HG03342 (cell line): ENCODE results near the gene TRIM27.
A peak's percentile ranks its signal among the peaks of the same experiment; 100 is the strongest.
"Not testable (repeated sequence)": the region's sequence is repeated elsewhere in the genome, so short reads cannot be mapped to it uniquely, and the experiment has no call there.

Source experiments
- ATAC-seq: cut with Tn5 transposase; IDR thresholded peaks from one replicate; pipeline ENCODE4 v1.9.1; 2021; ENCODE audit warnings: mild to moderate bottlenecking, moderate library complexity; ENCODE audit not compliant: unreplicated experiment

The TRIM27 gene

DNA sequence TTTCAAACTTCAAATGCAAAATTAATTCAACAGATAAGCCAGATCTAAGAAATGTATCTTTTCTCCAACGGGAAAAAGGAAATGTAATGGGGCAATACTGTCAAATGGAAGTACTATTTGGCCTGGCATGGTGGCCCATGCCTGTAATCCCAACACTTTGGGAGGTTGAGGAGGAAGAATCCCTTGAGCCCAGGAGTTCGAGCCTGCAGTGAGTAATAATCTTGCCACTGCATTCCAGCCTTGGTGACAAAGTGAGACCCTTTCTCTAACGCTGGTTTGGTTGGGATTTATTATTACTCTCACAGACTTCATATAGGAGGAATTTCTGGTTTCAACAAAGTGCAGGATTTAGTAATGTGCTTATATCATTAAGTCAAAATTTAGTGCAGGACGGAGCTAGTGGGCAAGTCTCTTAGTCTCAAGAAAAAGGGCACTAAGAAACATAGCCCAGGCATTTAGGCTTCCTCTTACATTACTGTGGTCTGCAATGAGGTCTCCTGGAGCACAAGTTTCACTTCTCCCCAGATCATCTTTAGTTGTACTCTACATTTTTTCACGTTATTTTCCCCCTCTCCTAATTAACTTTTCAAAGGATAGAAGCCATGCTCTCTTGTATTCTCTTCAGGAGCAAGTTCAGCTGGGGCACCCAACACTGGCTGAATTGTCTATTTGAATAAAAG is 23.1 kb downstream of the TRIM27 start:
- no peak for ATAC-seq

DNA sequence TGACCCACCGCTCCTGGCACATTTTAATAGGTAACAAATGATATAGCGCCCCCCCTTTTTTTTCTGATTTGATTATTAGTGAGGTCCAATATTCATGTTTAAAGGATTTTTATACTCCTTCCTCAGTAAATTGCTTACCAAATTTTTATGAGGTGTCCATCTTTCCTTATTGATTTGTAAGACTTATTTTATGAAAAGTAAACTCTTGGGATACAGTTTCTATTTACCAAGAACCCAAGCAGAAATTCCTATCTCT is 25.1 kb downstream of the TRIM27 start:
- ATAC-seq, result no peak

DNA sequence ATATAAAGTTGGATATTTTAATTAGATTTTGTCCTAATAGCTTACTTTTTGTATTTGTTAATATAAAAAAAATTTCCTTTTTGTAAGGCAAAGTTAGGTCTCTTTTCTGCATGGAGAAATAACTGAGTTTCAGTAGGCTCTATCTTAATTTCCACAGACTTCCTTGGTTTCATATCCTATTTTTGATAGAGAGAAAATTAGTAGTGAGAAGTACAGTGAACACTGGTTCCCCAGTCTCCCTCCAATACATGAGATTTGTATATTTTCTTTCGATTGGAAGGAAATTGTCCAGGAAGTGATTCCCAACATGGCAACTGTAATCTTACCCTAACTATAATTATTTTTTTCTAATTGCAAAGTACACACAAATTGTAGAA is 26.4 kb downstream of the TRIM27 start:
- no peak for ATAC-seq

DNA sequence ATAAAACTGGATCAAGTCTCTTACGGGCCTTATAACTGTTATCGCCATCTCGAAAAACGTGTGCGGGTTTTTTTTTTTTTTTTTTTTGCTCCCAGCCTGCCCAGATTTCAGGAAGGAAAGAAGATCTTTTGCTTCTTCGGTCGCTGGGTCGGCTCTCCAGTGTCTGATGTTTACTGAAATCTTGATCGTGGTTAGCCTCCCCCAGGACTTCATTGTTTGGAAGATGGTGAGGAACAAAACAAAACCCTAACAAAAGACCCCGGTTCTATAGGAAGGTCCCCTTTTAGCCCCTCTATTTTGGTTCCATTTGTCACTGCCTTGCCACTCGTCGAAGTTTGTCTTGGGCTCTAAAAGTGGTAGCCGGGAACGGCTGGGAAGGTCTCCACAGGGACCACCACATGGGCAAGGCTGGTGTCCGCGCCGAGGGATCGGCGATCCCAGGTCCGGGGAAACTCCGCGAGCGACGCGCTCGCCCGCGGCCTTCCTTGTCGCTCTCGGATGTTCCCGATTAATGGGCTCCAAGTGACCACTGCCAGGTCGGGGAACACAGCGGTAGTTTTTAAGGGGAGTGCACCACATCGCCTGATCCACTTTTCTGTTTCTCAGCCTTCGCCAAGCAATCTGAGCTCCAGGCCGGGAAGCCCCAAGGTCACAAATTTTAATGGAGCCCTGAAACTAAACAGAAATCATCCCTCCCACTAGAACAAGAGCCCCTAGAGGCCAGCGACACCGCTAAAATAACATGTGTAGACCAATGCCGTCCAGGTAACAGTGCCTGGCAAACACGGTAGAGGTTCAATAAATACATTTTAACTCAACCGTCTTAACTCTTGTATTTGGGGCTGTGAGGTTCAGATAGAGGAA is 27.0 kb downstream of the TRIM27 start:
- ATAC-seq, result no peak

GRCh38 chr6:28895131-28895812 is 28.5 kb downstream of the TRIM27 start:
- peak; percentile 74 for ATAC-seq

DNA sequence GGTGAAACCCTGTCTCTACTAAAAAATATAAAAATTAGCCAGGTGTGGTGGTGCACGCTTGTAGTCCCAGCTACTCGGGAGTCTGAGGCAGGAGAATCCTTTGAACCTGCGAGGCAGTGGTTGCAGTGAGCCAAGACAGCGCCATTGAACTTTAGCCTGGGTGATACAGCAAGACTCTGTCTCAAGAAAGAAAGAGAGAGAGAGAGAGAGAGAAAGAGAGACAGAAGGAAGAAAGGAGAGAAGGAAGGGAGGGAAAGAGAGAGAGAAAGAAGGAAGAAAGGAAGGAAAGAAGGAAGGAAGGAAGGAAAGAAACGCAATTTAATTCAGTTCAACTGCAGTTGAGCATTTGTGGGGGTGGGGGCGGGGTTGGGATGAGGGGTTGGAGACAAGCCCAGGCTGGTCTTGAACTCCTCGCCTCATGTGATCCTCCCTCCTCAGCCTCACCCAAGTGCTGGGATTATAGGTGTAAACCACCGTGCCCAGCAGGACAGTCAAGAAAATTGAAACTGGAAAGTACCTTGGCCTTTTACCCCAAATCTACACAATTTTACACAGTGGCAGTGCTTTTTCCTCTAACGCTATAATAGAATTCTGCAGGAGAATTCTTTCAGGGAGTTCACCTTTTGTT is 30.5 kb downstream of the TRIM27 start:
- no peak for ATAC-seq

DNA sequence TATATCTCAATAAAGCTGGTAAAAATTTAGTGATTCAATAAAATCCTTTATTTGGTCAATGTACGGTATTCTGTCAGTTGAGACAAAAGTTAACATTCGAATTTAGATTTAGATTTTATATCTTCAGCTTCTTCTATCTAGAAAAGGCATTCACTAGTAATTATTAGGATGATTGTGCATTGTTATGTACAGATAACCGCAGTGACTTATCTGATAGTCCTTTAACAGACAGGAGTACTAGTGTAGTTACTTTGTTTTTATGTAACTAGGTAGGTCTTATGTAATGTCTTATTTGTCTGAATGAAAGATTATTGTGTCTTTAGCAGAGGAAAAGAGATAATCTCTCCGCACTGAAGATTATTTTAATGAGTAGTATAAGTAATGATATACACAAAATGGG is 31.3 kb downstream of the TRIM27 start:
- ATAC-seq, result no peak

- no peak for ATAC-seq
Observed at GRCh38 chr6:28887796-28888496, 35.8 kb downstream of the TRIM27 start.

- no peak for ATAC-seq
Observed at GRCh38 chr6:28886079-28886439, 37.7 kb downstream of the TRIM27 start.

DNA sequence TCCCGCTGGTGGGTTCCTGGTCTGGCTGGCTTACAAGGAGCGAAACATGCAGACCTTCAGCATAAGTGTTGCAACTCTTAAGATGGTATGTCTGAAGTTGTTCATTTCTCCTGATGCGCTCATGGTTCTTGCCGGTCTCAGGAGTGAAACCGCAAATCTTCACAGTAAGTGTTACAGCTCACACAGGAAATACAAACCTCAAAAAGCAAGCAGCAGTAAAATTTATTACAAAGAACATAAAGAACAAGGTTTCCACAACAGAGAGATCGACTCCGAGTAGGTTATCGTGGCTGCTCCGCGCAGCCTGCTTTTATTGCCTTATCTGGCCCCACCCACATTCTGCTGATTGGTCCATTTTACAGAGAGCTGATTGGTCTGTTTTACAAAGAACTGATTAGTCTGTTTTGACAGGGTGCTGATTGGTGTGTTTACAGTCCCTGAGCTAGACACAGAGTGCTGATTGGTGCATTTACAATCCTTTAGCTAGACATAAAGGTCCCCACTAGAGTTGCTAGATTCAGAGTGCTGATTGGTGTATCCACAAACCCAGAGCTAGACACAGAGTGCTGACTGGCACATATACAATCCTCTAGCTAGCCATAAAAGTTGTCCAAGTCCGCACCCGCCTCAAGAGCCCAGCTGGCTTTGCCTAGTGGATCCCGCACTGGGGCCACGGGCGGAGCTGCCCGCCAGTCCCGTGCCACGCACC is 39.2 kb downstream of the TRIM27 start:
- no peak for ATAC-seq

DNA sequence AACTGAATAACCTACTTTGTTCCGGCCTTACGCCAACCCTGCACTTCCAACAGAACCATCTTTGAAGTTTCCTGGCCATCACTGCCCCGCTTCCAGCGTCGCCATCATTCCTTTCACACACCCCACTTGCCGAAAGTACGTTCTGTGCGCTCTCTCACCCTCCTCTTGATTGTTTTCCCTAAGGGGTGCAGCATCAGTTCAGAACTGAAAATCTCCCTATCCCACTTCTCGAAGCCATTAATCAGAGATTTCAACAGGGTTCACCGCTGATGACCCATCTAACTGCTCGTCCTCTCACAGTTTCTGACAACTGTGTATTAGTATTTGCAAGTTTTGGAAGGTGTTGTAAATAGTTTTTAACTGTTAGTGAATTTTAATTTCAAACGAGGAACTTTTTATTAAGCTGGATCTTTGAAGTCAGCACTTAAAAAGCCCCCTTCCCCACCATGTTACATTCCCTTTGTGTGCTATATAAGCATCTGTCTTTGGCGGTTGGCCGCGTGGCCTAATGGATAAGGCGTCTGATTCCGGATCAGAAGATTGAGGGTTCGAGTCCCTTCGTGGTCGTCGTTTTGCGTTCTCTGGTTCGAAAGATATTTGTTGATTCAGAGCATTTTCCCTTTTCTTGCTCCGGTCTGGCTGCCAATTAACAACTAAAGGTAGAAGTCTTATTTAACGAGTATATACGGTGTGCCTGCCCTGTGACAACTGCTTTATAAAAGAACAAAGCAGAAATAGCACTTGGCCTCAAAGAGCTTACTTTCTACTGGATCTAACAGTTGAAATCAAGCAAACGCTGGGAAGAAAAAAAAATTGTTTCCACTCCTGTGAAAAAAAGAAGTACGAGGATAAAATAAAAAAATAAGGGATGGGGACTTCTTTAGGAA is 42.6 kb downstream of the TRIM27 start:
- no peak for ATAC-seq

DNA sequence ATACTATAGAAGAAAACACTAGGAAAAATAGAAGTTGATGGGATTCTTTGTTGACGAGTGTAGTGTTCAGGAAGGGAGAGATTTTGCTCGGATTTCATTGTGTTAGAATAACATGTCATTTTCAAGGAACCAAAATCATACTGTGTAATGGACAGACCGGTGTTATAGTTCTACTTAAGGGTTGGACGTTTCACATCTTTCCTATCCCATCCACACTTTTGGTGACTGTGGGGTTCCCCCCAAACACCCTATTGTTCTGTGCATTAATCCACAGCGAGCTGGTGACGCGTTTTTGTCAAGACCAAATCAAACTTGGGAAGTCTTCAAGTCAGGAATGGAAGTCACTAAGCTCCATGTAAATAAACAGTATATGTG is 43.3 kb downstream of the TRIM27 start:
- ATAC-seq, result no peak

DNA sequence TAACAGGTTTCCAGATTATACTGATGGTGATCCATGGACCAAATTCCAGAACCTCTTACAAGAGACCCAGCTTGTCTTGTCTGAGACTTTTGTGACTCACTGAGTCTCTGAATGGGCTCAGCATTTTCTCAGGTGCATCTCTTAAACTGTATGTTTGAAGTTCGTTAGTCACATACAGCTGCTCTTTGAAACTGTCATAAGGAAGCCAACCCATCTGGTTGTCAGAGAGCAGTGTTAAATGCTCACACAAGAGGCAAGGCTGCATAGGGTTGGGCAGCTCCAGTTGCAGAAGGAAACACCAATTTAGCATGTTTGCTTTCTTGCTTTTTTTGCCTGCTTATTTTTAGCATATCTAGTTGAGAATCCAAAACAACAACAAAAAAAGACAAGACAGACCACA is 47.1 kb downstream of the TRIM27 start:
- ATAC-seq, result no peak

DNA sequence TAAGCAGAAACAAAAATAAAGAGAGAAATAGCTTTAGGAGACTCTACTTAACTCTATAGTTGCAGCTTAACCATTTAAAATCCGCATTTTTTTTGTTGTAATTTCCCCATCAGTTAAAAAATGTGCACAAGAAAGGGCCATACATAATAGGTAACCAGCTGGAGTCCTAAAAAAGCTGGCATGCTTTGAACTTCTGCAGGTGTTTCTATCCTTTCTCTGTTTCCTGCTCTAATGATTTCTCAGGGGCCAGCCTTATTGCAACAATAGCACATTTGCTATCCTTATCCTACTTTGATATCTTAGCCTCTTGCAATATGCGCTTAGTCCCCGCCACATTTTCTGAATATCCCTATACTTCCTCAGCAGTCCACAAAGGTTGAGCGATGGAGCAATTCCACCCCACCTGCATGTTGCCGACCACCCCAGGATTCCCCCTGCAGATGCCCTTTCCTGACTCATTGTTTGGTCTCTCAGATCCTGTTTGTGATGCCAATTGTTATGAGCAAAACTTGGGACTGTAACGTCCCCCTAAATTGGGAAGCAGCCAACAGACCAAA is 48.5 kb downstream of the TRIM27 start:
- no peak for ATAC-seq

GRCh38 chr6:28872157-28872817 is 51.5 kb downstream of the TRIM27 start:
- not testable (repeated sequence) for ATAC-seq

DNA sequence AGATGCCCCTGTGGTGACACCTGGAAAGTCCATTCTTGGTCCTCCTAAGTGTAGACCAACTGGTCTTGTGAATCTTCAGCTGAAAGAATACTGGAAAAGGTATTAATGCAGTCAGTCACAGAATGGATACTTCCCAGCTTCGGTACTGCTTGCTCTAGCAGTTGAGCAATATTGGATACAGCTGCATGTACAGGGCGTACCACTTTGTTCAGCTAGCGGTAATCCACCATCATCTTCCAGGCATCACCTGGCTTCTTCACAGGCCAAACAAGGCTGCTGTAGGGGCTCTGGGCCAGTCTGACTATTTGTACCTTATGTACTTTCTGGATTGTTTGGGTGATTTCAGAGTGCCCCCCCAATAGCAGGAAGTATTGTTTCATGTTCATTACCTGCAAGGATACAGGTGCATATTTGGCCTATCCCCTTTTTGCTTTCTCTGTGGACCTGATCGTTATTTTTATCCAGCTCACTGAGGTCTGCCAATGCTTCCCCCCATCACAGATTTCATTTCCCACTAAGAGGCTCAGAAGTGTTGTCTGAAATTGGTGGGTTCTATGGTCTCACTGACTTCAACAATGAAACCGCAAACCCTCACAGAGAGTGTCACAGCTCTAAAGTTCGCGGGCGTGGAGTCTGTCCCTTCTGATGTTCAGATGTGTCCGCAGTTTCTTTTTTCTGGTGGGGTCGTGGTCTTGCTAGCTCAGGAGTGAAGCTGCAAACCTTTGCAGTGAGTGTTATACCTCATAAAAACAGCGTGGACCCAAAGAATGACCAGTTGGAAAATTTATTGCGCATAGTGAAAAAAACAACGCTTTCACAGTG is 52.2 kb downstream of the TRIM27 start:
- ATAC-seq, result no peak

DNA sequence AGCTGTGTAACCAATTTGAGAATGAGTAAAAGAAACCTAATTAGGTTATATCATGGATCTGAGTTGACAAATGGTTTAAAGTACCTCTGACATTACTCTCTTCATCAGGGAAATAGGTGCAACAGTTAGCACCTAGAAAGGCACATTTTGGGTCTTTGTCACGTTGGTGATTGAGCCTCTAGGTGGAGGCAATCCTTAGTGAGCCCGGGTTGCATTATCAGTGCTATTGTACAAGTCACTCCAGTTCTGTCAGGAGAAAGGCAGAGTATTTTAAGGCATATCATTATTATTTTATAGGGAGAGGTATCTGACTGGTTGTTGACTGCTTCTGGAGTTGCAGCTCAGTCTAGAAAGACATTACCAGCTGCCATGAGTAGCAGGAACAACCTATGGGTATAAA is 54.9 kb downstream of the TRIM27 start:
- no peak for ATAC-seq

GRCh38 chr6:28867086-28867409 is 56.7 kb downstream of the TRIM27 start:
- ATAC-seq, result no peak
